Smooth muscle cell (in vitro differentiated cells): Measurements from ENCODE around the gene TNNI2. TPM values are rescaled to one million over a fixed set of nuclear protein-coding genes. Genes with fewer than 3 reads are reported as not detected.

Experiments used
- DNase-seq: peaks from one replicate; lab custom pipeline; 2025; ENCODE audit not compliant: unreplicated experiment; lab: John Stamatoyannopoulos, UW
- H2AFZ ChIP-seq: fragments of 200-600 bp; sonication (generic); 2 replicates; pipeline ENCODE4 v1.6.0; 2016; ENCODE audit warnings: antibody characterized with exemption, low read depth, mild to moderate bottlenecking
- H3F3A ChIP-seq: fragments of 200-600 bp; sonication (generic); 2 replicates; pipeline ENCODE4 v1.6.0; 2017; ENCODE audit warnings: antibody characterized with exemption, low read depth
- H3K27ac ChIP-seq: fragments of 200-600 bp; sonication (generic); 2 replicates; pipeline ENCODE4 v1.5.1; 2016; ENCODE audit warnings: low read depth, mild to moderate bottlenecking
- H3K27me3 ChIP-seq: fragments of 200-600 bp; sonication (generic); 2 replicates; pipeline ENCODE4 v1.6.1; 2016; ENCODE audit warnings: low read depth, mild to moderate bottlenecking
- H3K36me3 ChIP-seq: fragments of 200-600 bp; sonication (generic); 2 replicates; pipeline ENCODE4 v1.5.1; 2016; ENCODE audit warnings: low read depth
- H3K4me1 ChIP-seq: fragments of 200-600 bp; sonication (generic); 2 replicates; pipeline ENCODE4 v1.5.1; 2016; ENCODE audit warnings: low read depth
- H3K4me2 ChIP-seq: fragments of 200-600 bp; sonication (generic); 2 replicates; pipeline ENCODE4 v1.6.0; 2016; ENCODE audit warnings: mild to moderate bottlenecking
- H3K4me3 ChIP-seq: fragments of 200-600 bp; sonication (generic); 2 replicates; pipeline ENCODE4 v1.5.1; 2016; ENCODE audit warnings: mild to moderate bottlenecking
- H3K79me2 ChIP-seq: fragments of 200-600 bp; sonication (generic); 2 replicates; pipeline ENCODE4 v1.6.0; 2016; ENCODE audit warnings: low read depth, mild to moderate bottlenecking
- H3K9ac ChIP-seq: fragments of 200-600 bp; sonication (generic); 2 replicates; pipeline ENCODE4 v1.6.0; 2016; ENCODE audit warnings: low read depth
- H3K9me3 ChIP-seq: fragments of 200-600 bp; sonication (generic); replicated peaks from 2 replicates; pipeline ENCODE4 v1.5.1; 2016; ENCODE audit warnings: low read depth
- H4K20me1 ChIP-seq: fragments of 200-600 bp; sonication (generic); 2 replicates; pipeline ENCODE4 v1.6.0; 2016; ENCODE audit warnings: low read depth
- CTCF ChIP-seq: fragments of 200-600 bp; sonication (generic); IDR thresholded peaks from 2 replicates; pipeline ENCODE4 v1.5.1; 2017; ENCODE audit warnings: borderline replicate concordance, mild to moderate bottlenecking, antibody characterized with exemption; ENCODE audit not compliant: insufficient read depth, poor library complexity, severe bottlenecking
- WGBS: methylation state at CpG from one replicate; pipeline ENCODE4 v1.1.7; 2016; ENCODE audit warnings: low lambda C conversion rate; 5-methylcytosine and 5-hydroxymethylcytosine counted together
- polyA plus RNA-seq: library from polyadenylated mRNA; unstranded; fragments of >200 nt; fragmentation: Nextera tagmentation; extraction: Ambion mirVana; gene quantifications from 2 replicates; pipeline ENCODE4 v1.2.1, GENCODE V29; 2016
- total RNA-seq: library from RNA; depleted of rRNA; stranded (reverse); fragments of >200 nt; gene quantifications from 2 replicates; pipeline ENCODE4 v1.2.3, GENCODE V29; 2014

TNNI2 gene
- total and polyA plus RNA-seq, 2 experiments from 2014 or later = 0.94 to 1.2 TPM

- H4K20me1 ChIP-seq = no peaks in the 10 kb centered on the region
- H3K36me3 ChIP-seq = no peaks in the 10 kb centered on the region
- no peak overlapping the region for H3K4me3 ChIP-seq
- no peaks in the 10 kb centered on the region for H3K4me1 ChIP-seq
- no peaks in the 10 kb centered on the region for H3F3A ChIP-seq
- H3K9me3 ChIP-seq = no peaks in the 10 kb centered on the region
- no peaks in the 10 kb centered on the region for H3K27me3 ChIP-seq
- no peak overlapping the region for H3K4me2 ChIP-seq
- no peak overlapping the region for H3K27ac ChIP-seq
- 92% methylated on average over 17 of the region's 18 CpGs for WGBS
- no peak for TF ChIP-seq CTCF
- no peaks in the 10 kb centered on the region for H3K79me2 ChIP-seq
- H2AFZ ChIP-seq = no peak overlapping the region
- no peak overlapping the region for H3K9ac ChIP-seq
- DNase-seq = no peak
Observed at GRCh38 chr11:1847926-1848639, 9.3 kb downstream of the TNNI2 start.

DNA sequence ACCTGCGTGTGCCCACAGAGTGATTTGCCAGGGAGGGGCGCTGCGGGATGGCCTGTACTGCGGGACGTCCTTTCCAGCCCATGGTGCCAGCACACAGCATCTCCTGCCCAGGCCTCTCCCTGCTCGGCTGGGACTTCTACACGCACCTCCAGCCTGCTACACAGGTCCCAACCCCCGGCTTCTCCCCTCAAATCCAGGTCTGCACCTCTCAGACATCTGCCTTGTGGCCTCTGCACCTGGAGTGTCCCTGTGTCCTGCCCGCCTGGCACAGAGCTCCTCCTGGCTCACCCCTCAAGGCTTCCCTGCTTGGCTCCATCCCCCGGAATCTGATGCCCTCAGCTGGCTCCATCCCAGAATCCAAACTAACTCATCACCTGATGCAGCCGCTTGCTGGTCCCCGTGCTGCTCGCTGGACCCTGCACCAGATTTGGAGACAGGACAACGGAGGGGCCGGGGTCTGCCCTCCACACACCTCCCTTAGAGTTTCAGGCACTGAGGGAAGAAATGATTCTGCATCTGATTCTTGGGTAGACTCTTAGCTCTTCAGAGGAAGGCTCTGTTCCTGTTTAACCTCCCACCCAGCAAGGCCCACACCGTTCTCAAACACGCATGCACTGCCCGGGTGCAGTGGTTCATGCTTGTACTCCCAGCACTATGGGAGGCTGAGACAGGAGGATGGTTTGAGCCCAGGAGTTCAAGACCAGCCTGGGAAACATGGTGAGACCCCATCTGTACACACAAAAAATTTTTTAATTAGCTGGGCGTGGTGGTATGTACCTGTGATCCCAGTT is 10.1 kb downstream of the TNNI2 start:
- Histone ChIP-seq H3K9ac (no peak overlapping the region), H3K4me2 (no peak overlapping the region), H3K79me2 (no peaks in the 10 kb centered on the region), H3F3A (no peaks in the 10 kb centered on the region), H3K4me1 (no peaks in the 10 kb centered on the region), H3K36me3 (no peaks in the 10 kb centered on the region), H3K27me3 (no peaks in the 10 kb centered on the region), H3K27ac (no peak overlapping the region), H2AFZ (no peak overlapping the region), H4K20me1 (no peaks in the 10 kb centered on the region), H3K9me3 (no peaks in the 10 kb centered on the region), H3K4me3 (no peak overlapping the region)
- DNase-seq = no peak
- WGBS = 97% methylated on average over 19 of the region's 19 CpGs
- TF ChIP-seq CTCF = no peak

DNA sequence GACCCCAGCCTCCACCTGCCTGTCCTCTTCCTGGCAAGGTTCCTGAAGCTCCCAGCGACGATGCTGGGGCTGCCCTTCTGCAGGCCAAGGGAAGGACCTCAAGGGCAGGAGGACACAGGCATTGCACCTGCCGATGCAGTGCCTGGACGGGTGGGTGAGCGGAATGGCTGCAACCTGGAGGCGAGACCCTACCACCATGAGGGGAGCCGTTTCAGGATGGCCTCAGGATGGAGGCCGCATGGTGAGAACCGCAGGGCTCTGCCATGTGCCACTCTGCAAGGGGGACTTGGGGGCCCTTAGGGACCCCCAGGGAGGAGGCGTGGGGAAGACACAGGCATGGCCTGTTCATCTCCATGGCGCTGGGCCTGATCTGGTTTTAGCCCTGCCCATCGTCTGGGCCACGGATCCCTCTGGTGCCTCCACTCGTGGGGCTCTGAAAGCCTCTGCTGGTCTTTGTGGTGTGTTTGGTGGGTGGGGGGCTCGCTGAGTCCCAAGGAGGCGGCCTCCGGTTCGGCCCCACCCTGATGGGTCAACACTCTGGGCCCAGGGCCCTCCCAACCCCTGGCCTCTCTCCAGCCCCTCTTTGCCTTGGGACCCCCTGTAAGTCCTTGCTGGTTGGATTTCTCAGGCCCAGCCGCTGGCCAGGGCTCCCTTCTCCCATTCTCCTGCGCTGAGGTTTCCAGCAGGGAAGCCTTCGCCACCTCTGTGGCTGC is 12.8 kb downstream of the TNNI2 start:
- no peaks in the 10 kb centered on the region for H3K27me3 ChIP-seq
- H3K79me2 ChIP-seq = no peaks in the 10 kb centered on the region
- no peaks in the 10 kb centered on the region for H3F3A ChIP-seq
- no peak overlapping the region for H3K9ac ChIP-seq
- H3K4me2 ChIP-seq = no peak overlapping the region
- no peak overlapping the region for H3K4me3 ChIP-seq
- 95% methylated on average over 21 of the region's 21 CpGs for WGBS
- no peak for TF ChIP-seq CTCF
- DNase-seq = no peak
- no peaks in the 10 kb centered on the region for H4K20me1 ChIP-seq
- no peak overlapping the region for H2AFZ ChIP-seq
- no peaks in the 10 kb centered on the region for H3K36me3 ChIP-seq
- H3K9me3 ChIP-seq = no peaks in the 10 kb centered on the region
- no peaks in the 10 kb centered on the region for H3K4me1 ChIP-seq
- no peak overlapping the region for H3K27ac ChIP-seq
